GM19438 (cell line): ENCODE data around the gene LRBA.

Experiments used
- ATAC-seq: cut with Tn5 transposase; IDR thresholded peaks from one replicate; pipeline ENCODE4 v1.9.1; 2021; ENCODE audit warnings: low read depth; ENCODE audit not compliant: unreplicated experiment

The LRBA gene

DNA sequence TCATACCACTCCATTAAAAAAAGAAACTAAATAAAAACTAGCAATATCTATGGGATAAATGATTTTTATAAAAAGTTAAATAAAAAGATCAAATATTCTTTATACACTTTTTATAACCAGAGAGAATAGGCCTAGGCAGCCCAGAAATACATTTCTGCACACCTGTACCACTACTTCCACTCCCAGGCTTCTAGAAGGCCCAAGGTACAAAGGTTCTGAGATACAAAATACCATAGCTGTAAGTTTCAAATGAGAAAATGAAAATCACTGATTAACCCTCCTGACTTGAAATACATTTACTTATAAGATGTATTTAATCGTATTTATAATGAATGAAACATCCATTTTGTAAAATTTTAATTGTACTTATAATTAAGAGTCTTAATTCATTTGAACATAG lies 659.7 kb downstream of the LRBA start:
- no peak for ATAC-seq

DNA sequence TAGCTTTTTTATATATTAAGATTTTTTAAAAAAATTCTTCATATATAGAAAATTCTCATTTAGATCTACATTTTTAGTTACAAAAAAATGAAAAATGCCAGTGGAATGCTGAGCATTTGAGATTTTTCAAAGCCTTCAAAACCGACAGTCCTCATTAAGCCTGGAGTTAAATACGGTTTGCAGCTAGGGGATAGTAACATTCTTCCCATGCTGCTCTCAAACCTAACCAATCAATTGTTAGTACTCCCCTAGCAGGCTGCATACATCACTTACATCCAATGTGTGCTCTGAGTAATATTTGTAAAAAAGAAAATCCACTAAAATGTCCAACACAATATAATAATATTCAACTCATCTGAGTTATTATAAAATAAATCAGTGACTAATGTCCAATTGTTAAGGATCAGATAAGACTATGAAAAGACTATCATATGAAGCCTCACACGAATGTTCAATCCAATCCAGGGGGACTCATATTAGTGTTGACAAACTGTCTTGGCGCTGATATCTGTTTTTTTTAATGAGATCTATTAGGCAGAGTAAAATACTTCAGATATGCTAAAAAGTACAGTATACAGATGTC lies 660.8 kb downstream of the LRBA start:
- no peak for ATAC-seq

DNA sequence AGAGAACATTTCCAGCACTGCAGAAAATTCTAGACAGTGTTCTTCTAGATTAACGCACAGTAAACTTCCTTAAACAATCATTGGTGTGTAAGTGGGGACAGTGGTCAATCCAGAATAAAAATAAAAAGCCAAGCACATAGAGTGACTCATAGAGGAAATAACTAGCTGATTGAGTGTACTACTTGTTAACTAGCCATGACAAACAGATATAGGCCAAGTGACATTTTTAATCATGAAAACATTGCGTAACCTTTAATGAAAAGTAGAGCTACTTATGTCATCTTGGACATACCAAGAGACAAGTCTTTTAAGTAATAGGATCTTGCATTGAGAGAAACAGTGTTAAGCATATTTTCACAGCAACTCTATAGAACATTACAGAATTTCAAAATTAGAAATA lies 667.0 kb downstream of the LRBA start:
- ATAC-seq, result no peak

GRCh38 chr4:150345207-150345744 lies 669.8 kb downstream of the LRBA start:
- ATAC-seq, result no peak

GRCh38 chr4:150343796-150344195 lies 671.3 kb downstream of the LRBA start:
- no peak for ATAC-seq

DNA sequence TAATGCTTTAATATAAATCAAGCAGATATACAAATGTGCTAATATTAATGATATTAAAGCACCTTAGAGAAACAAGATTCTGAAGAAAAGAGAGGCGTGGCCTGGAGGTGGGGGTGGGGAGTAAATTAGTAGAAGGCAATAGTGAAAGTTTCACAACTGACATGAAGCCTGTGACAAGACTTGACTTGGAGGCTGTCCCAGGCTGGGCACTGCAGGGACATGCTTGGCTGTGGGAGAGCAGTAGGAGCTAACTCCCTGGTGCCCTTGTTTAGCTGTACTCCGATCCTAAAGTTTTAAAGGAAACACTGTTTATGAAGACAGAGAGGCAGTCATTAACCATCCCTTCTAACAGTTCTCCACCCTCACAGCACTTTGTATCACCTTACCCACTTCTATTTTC lies 672.1 kb downstream of the LRBA start:
- ATAC-seq, result no peak

DNA sequence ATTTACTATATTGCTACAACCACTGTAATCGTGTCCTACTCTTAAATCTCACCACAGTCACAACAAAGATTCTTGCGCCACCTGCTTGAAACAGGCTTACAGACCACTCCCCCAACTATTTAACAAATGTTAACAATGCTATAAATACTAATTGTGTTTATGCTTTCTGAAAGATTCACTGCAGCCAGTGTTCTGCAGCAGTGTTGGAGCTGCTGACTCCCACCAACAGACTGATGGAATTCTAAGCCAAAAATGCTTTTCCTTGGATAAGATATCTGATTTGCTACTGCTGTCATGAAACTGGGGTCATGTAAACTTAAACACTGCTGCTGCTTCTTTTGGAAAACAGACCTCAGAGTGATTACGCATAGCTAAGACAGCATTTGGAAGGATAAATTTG lies 677.4 kb downstream of the LRBA start:
- no peak for ATAC-seq

DNA sequence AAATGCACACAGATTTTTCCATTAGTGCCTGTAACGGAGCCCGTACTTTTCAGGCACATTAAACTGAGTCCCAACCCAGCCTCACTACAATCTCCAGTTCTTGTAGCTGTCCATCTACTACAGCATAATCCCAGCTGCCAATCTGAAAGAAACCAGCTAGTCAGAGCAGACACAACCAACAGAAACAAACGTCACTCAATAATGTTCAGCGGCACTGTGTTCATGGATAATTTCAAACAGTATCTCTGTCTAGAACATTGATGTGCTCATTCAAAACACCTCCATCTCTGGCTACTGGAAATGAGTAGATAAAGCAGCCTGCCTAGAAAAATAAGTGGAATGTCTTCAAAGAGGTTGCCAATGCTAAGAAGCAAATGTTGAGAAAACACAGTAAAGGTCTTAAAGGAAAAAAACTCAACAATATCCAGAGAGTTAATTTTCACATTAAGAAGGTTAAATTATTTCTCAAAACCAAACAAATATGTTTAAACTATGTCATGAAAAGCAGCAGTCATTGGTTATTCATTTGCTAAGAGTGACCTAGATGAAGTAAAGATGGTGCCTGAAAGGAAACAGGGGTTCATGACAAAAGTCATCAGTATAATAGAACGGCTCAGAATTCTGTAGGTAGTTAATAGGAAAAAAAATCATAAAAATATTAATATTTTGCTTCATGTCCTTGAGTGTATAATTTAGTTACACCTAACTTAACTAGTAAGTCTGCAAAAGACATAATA lies 678.2 kb downstream of the LRBA start:
- ATAC-seq, result no peak

GRCh38 chr4:150332961-150333360 lies 682.1 kb downstream of the LRBA start:
- no peak for ATAC-seq

- ATAC-seq, result no peak
Measured at GRCh38 chr4:150332086-150332485, 683.0 kb downstream of the LRBA start.

DNA sequence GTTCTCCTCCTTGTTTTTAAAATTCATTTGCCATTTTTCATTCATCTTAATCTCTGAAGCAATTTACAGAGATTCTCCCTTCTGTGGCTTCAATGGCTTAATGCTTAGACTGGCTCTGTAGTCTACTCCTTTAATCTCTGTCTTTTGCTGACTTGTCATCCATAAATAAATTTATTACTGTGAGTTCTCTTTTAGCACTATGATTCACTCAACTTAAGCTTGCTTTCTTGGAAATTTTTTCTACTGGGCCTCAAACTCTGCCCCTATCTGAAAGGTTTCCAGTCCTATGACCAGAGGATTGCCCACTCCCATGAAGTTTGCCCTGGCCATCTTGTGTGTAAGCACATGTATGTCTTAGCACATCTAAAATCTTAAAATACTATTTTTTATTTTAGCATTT lies 685.7 kb downstream of the LRBA start:
- ATAC-seq, result no peak

DNA sequence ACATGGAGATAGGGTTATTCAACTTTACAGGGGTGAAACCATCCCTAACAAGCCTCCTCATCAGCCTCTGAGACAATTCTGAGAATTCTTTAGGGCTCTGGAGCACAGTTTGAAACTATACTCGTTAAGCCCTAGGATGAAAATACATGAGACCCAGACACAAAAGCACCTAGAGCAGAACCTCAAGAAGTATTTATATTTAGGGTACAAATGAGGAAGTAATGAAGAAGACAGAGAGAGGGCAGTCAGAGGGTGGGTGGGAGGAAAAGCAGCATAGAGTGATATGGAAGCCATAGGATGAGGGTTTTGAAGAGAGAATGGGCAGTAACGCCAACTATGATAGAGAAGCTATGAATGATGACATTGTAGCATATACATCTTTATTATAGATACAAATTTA lies 686.6 kb downstream of the LRBA start:
- ATAC-seq, result no peak

DNA sequence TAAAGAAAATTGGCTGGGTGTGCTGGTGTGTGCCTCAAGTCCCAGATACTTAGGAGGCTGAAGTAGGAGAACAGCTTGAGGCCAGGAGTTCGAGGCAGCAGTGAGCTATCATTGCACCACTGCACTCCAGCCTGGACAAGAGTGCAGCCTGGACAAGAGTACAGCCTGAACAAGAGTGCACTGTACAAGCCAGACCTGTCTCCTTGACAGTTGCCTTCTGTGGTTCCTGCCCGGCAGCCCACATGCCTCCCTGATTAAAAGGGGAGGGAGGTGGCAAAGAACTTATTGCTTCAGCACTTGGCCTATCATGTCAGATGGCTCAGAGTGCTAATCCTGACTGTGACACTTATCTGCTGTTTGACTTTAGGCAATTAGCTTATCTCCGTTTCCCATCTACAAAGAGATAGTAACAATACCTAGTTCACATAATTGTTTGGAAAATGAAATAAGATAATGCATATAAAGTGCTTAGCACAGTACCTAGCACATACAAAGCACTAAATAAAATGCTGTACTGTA lies 687.8 kb downstream of the LRBA start:
- no peak for ATAC-seq

- ATAC-seq, result no peak
Measured at GRCh38 chr4:150325872-150326271, 689.2 kb downstream of the LRBA start.

- ATAC-seq, result no peak
Measured at GRCh38 chr4:150323406-150324325, 691.4 kb downstream of the LRBA start.

GRCh38 chr4:150322646-150323045 lies 692.4 kb downstream of the LRBA start:
- no peak for ATAC-seq

- no peak for ATAC-seq
Measured at GRCh38 chr4:150321113-150321512, 694.0 kb downstream of the LRBA start.

DNA sequence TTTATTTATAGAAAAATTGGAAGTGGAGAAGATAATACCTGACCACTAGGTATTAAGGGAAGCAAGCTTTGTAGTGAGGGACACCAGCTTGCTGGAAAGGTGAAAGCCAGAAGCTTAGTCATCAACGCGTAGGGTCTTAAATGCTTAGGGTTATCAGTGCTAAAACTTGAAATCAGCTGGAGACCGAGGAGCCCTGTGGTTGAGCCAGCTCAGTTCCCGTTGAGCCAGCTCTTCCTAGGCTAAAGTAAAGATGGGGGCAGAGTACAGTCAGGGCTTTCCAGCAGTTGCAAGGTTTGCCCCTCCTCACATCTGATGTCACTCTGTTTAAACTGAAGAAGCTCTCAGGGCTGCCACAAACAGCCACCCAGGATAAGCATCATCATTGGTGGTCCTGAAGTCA lies 696.1 kb downstream of the LRBA start:
- ATAC-seq, result no peak

- ATAC-seq, result no peak
Measured at GRCh38 chr4:150318527-150318926, 696.6 kb downstream of the LRBA start.

- no peak for ATAC-seq
Measured at GRCh38 chr4:150316332-150317205, 698.5 kb downstream of the LRBA start.
